ENCODE data around the gene MYO3B.

Gene MYO3B

GRCh38 chr2:170533156-170533555 lies 355.2 kb downstream of the MYO3B start:
- ATAC-seq (ENCODE audit: insufficient read depth, low read depth) (no peak), DNase-seq (no peak)
- TF ChIP-seq CTCF (IDR thresholded peaks at IDR 0.05; ENCODE audit: borderline replicate concordance, extremely low read depth, low read length, poor library complexity, severe bottlenecking) = no peak
- TF ChIP-seq EZH2 (IDR thresholded peaks at IDR 0.05; ENCODE audit: borderline replicate concordance, low read depth, low read length, severe bottlenecking) = no peak
- no peak overlapping the region for H3K4me3 ChIP-seq (ENCODE audit: low read depth in 1 of 2, low read length in 2 of 2)
- no peak overlapping the region for H2AFZ ChIP-seq (ENCODE audit: low read depth, low read length)
- no peak overlapping the region for H3K9ac ChIP-seq (ENCODE audit: low read depth, low read length)
- no peaks in the 10 kb centered on the region for H3K9me3 ChIP-seq (ENCODE audit: insufficient read depth, low read length, severe bottlenecking)
- no peak overlapping the region for H3K4me2 ChIP-seq (ENCODE audit: insufficient read depth, low read length)
- H3K36me3 ChIP-seq (ENCODE audit: insufficient read depth, low read length) = no peaks in the 10 kb centered on the region
- no peaks in the 10 kb centered on the region for H4K20me1 ChIP-seq (ENCODE audit: insufficient read depth, low read length)
- no peaks in the 10 kb centered on the region for H3K4me1 ChIP-seq (ENCODE audit: insufficient read depth, low read length)
- H3K27ac ChIP-seq (ENCODE audit: low read length) = no peak overlapping the region
- peaks cover 32% of the 10 kb centered on the region for H3K27me3 ChIP-seq (ENCODE audit: insufficient read depth, low read length, poor library complexity)
- no peaks in the 10 kb centered on the region for H3K79me2 ChIP-seq (ENCODE audit: insufficient read depth, low read length)

GRCh38 chr2:170535552-170535951 lies 357.6 kb downstream of the MYO3B start:
- Histone ChIP-seq H3K4me1 (ENCODE audit: insufficient read depth, low read length) (no peaks in the 10 kb centered on the region), H3K9ac (ENCODE audit: low read depth, low read length) (no peak overlapping the region), H3K27me3 (ENCODE audit: insufficient read depth, low read length, poor library complexity) (peaks cover 27% of the 10 kb centered on the region), H2AFZ (ENCODE audit: low read depth, low read length) (no peak overlapping the region), H3K36me3 (ENCODE audit: insufficient read depth, low read length) (no peaks in the 10 kb centered on the region), H4K20me1 (ENCODE audit: insufficient read depth, low read length) (no peaks in the 10 kb centered on the region), H3K27ac (ENCODE audit: low read length) (no peak overlapping the region), H3K9me3 (ENCODE audit: insufficient read depth, low read length, severe bottlenecking) (no peaks in the 10 kb centered on the region), H3K79me2 (ENCODE audit: insufficient read depth, low read length) (no peaks in the 10 kb centered on the region), H3K4me2 (ENCODE audit: insufficient read depth, low read length) (no peak overlapping the region), H3K4me3 (ENCODE audit: low read depth in 1 of 2, low read length in 2 of 2) (no peak overlapping the region)
- no peak for ATAC-seq (ENCODE audit: insufficient read depth, low read depth)
- TF ChIP-seq CTCF (IDR thresholded peaks at IDR 0.05; ENCODE audit: borderline replicate concordance, extremely low read depth, low read length, poor library complexity, severe bottlenecking) (no peak), EZH2 (IDR thresholded peaks at IDR 0.05; ENCODE audit: borderline replicate concordance, low read depth, low read length, severe bottlenecking) (no peak)
- DNase-seq = no peak

- no peak overlapping the region for H3K9ac ChIP-seq (ENCODE audit: low read depth, low read length)
- no peak overlapping the region for H3K27ac ChIP-seq (ENCODE audit: low read length)
- H3K4me2 ChIP-seq (ENCODE audit: insufficient read depth, low read length) = no peak overlapping the region
- H3K9me3 ChIP-seq (ENCODE audit: insufficient read depth, low read length, severe bottlenecking) = no peaks in the 10 kb centered on the region
- ATAC-seq (ENCODE audit: insufficient read depth, low read depth) (no peak), DNase-seq (no peak)
- H3K27me3 ChIP-seq (ENCODE audit: insufficient read depth, low read length, poor library complexity) = peaks cover 12% of the 10 kb centered on the region
- no peaks in the 10 kb centered on the region for H3K36me3 ChIP-seq (ENCODE audit: insufficient read depth, low read length)
- TF ChIP-seq CTCF (IDR thresholded peaks at IDR 0.05; ENCODE audit: borderline replicate concordance, extremely low read depth, low read length, poor library complexity, severe bottlenecking) (no peak), EZH2 (IDR thresholded peaks at IDR 0.05; ENCODE audit: borderline replicate concordance, low read depth, low read length, severe bottlenecking) (no peak)
- no peaks in the 10 kb centered on the region for H3K4me1 ChIP-seq (ENCODE audit: insufficient read depth, low read length)
- no peak overlapping the region for H2AFZ ChIP-seq (ENCODE audit: low read depth, low read length)
- no peak overlapping the region for H3K4me3 ChIP-seq (ENCODE audit: low read depth in 1 of 2, low read length in 2 of 2)
- no peaks in the 10 kb centered on the region for H3K79me2 ChIP-seq (ENCODE audit: insufficient read depth, low read length)
- no peaks in the 10 kb centered on the region for H4K20me1 ChIP-seq (ENCODE audit: insufficient read depth, low read length)
Observed at GRCh38 chr2:170544817-170545216, 366.9 kb downstream of the MYO3B start.

GRCh38 chr2:170548304-170548703 lies 370.4 kb downstream of the MYO3B start:
- no peaks in the 10 kb centered on the region for H3K79me2 ChIP-seq (ENCODE audit: insufficient read depth, low read length)
- no peaks in the 10 kb centered on the region for H4K20me1 ChIP-seq (ENCODE audit: insufficient read depth, low read length)
- H3K9ac ChIP-seq (ENCODE audit: low read depth, low read length) = no peak overlapping the region
- H3K4me3 ChIP-seq (ENCODE audit: low read depth in 1 of 2, low read length in 2 of 2) = no peak overlapping the region
- TF ChIP-seq CTCF (IDR thresholded peaks at IDR 0.05; ENCODE audit: borderline replicate concordance, extremely low read depth, low read length, poor library complexity, severe bottlenecking) (no peak), EZH2 (IDR thresholded peaks at IDR 0.05; ENCODE audit: borderline replicate concordance, low read depth, low read length, severe bottlenecking) (no peak)
- peaks cover 6% of the 10 kb centered on the region for H3K9me3 ChIP-seq (ENCODE audit: insufficient read depth, low read length, severe bottlenecking)
- no peak overlapping the region for H2AFZ ChIP-seq (ENCODE audit: low read depth, low read length)
- H3K27ac ChIP-seq (ENCODE audit: low read length) = no peak overlapping the region
- no peak for ATAC-seq (ENCODE audit: insufficient read depth, low read depth)
- no peak for DNase-seq
- H3K27me3 ChIP-seq (ENCODE audit: insufficient read depth, low read length, poor library complexity) = peaks cover 12% of the 10 kb centered on the region
- H3K4me2 ChIP-seq (ENCODE audit: insufficient read depth, low read length) = no peak overlapping the region
- H3K4me1 ChIP-seq (ENCODE audit: insufficient read depth, low read length) = no peaks in the 10 kb centered on the region
- H3K36me3 ChIP-seq (ENCODE audit: insufficient read depth, low read length) = no peaks in the 10 kb centered on the region

All from DND-41 (cell line).